HepG2 (cell line): ENCODE results near the gene ZIC4. TPM values are rescaled to one million over a fixed set of nuclear protein-coding genes. Genes with fewer than 3 reads are reported as not detected.

Experiments
- ATAC-seq: fragments of 200-7000 bp; cut with Tn5 transposase; 3 replicates; pipeline ENCODE4 v1.9.1; 2020; ENCODE audit warnings: mild to moderate bottlenecking, moderate library complexity
- BruUV-seq: library from RNA; stranded (reverse); fragments of 400-500 nt; replicated peaks from 2 replicates; lab custom pipeline; 2021; lab: Mats Ljungman, UMichigan
- CTCF ChIA-PET: fragments of 300-600 bp; formaldehyde crosslinking; extraction: SDS; loops from one replicate; lab custom pipeline; 2021; ENCODE audit warnings: low total read pairs, inconsistent platforms, low intra/inter-chr PET ratio; lab: Yijun Ruan, JAX
- POLR2A ChIA-PET: fragments of 350-600 bp; sonication (Branson Sonifier 250); formaldehyde crosslinking; loops from one replicate; lab custom pipeline; 2020; ENCODE audit warnings: antibody characterized with exemption, inconsistent platforms; lab: Yijun Ruan, JAX
- DNase-seq: peaks from one replicate; pipeline ENCODE4 v3.0.0-alpha.2; 2015; ENCODE audit warnings: low spot score
- FAIRE-seq: peaks from 3 replicates; lab custom pipeline; 2011; peaks lifted over from hg19 to GRCh38; lab: Jason Lieb, UNC
- H2AFZ ChIP-seq: one replicate; pipeline ENCODE4 v1.6.1; 2011; ENCODE audit warnings: low read length, inconsistent platforms
- H3K27ac ChIP-seq: fragments of 300-600 bp; 3 replicates; pipeline ENCODE4 v1.8.0; 2011; ENCODE audit warnings: mixed run types, mild to moderate bottlenecking, mixed read lengths, low read length, inconsistent platforms; ENCODE audit not compliant: insufficient read depth; ENCODE audit errors: extremely low read length
- H3K27me3 ChIP-seq, 2 experiments: fragments of 200-600 bp in 1 of 2; 2 replicates in 1 of 2; 3 replicates in 1 of 2; pipeline versions ENCODE4 v1.6.0 to v1.8.0; 2011; ENCODE audit warnings: low read length in 2 of 2, mild to moderate bottlenecking in 2 of 2, moderate library complexity in 2 of 2, inconsistent platforms in 1 of 2; ENCODE audit not compliant: insufficient read depth in 2 of 2, control insufficient read depth in 1 of 2
- H3K36me3 ChIP-seq, 2 experiments: fragments of 200-600 bp in 1 of 2; replicated peaks in 1 of 2; 2 replicates in 1 of 2; 3 replicates in 1 of 2; pipeline versions ENCODE4 v1.5.1 to v1.8.0; 2011; ENCODE audit warnings: low read length in 2 of 2, inconsistent platforms in 1 of 2; ENCODE audit not compliant: insufficient read depth in 2 of 2, control insufficient read depth in 1 of 2
- H3K4me1 ChIP-seq: 2 replicates; pipeline ENCODE4 v1.5.1; 2012; ENCODE audit warnings: low read length, inconsistent platforms; ENCODE audit not compliant: insufficient read depth
- H3K4me2 ChIP-seq: 2 replicates; pipeline ENCODE4 v1.6.0; 2011; ENCODE audit warnings: low read depth, low read length, inconsistent platforms
- H3K4me3 ChIP-seq, 3 experiments: fragments of 200-600 bp in 1 of 3; sonication (generic), shearing (Covaris generic) in 1 of 3; replicated peaks in 1 of 3; 2 replicates each; pipeline ENCODE4 v1.5.1; 2011 to 2016; ENCODE audit warnings: low read length in 3 of 3, inconsistent platforms in 2 of 3, low read depth in 2 of 3, mild to moderate bottlenecking in 2 of 3, control low read depth in 1 of 3, mixed read lengths in 1 of 3; ENCODE audit not compliant: insufficient read depth in 1 of 3
- H3K79me2 ChIP-seq: one replicate; pipeline ENCODE4 v1.6.1; 2011; ENCODE audit warnings: low read length, inconsistent platforms; ENCODE audit not compliant: insufficient read depth
- H3K9ac ChIP-seq: 2 replicates; pipeline ENCODE4 v1.6.0; 2011; ENCODE audit warnings: mild to moderate bottlenecking, low read depth, low read length, inconsistent platforms; ENCODE audit not compliant: insufficient read depth
- H3K9me3 ChIP-seq: 2 replicates; pipeline ENCODE4 v1.5.1; 2012; ENCODE audit warnings: mild to moderate bottlenecking, low read length
- H4K20me1 ChIP-seq: 2 replicates; pipeline ENCODE4 v1.6.0; 2011; ENCODE audit warnings: inconsistent platforms, mild to moderate bottlenecking, low read length, moderate library complexity; ENCODE audit not compliant: insufficient read depth
- FOXA3 ChIP-seq: IDR thresholded peaks from 2 replicates; pipeline ENCODE4 v1.6.1; 2016; ENCODE audit warnings: missing genetic modification reagents, missing compliant biosample characterization
- GMEB1 ChIP-seq: sonication (generic); formaldehyde crosslinking; IDR thresholded peaks from 2 replicates; pipeline ENCODE4 v1.5.1; 2020; ENCODE audit warnings: missing genetic modification reagents, mild to moderate bottlenecking, borderline replicate concordance
- KDM1A ChIP-seq: IDR thresholded peaks from 2 replicates; pipeline ENCODE4 v1.6.1; 2016; ENCODE audit warnings: missing compliant biosample characterization
- MXD4 ChIP-seq: IDR thresholded peaks from 2 replicates; pipeline ENCODE4 v1.6.1; 2016; ENCODE audit warnings: mild to moderate bottlenecking, missing biosample characterization, missing genetic modification reagents
- WGBS: methylation state at CpG from one replicate; pipeline ENCODE4 v1.1.6; 2017; ENCODE audit warnings: low lambda C conversion rate; 5-methylcytosine and 5-hydroxymethylcytosine counted together
- in situ Hi-C: cut with HindIII; loops from 2 replicates; pipeline ENCODE4 v1.10.0; 2017; ENCODE audit warnings: low pct_unique_long_range_greater_than_20kb; ENCODE audit not compliant: extremely low pct_ligation_motif_present
- intact Hi-C: fragments of 100-400 bp; cut with micrococcal nuclease; formaldehyde crosslinking; loops from one replicate; pipeline ENCODE4 v1.10.0; 2022; ENCODE audit not compliant: unreplicated experiment
- polyA plus RNA-seq, 8 experiments: library from polyadenylated mRNA; depleted of rRNA in 3 of 8; stranded (reverse) in 7 of 8; unstranded in 1 of 8; fragments of >200 nt; fragmentation: Illumina TruSeq in 4 of 8; extraction: Trizol in 4 of 8; gene quantifications; 2 replicates each; pipeline versions ENCODE4 v1.2.1 to v1.2.3, GENCODE V29; 2011 to 2016; ENCODE audit warnings: low read depth in 4 of 8, missing spikeins in 1 of 8, mixed read lengths in 1 of 8; ENCODE audit not compliant: insufficient read depth in 1 of 8
- total RNA-seq, 5 experiments: library from RNA; depleted of rRNA; stranded (reverse); fragments of >200 nt; fragmentation: Illumina TruSeq; extraction: Trizol; gene quantifications; 2 replicates each; pipeline ENCODE4 v1.2.3, GENCODE V29; 2016; ENCODE audit warnings: low read depth in 1 of 5

ZIC4 gene
- total and polyA plus RNA-seq, 2 of the 13 experiments (the other 11 are each of a cell fraction or from before 2014, with no cell fraction given): not detected

DNA sequence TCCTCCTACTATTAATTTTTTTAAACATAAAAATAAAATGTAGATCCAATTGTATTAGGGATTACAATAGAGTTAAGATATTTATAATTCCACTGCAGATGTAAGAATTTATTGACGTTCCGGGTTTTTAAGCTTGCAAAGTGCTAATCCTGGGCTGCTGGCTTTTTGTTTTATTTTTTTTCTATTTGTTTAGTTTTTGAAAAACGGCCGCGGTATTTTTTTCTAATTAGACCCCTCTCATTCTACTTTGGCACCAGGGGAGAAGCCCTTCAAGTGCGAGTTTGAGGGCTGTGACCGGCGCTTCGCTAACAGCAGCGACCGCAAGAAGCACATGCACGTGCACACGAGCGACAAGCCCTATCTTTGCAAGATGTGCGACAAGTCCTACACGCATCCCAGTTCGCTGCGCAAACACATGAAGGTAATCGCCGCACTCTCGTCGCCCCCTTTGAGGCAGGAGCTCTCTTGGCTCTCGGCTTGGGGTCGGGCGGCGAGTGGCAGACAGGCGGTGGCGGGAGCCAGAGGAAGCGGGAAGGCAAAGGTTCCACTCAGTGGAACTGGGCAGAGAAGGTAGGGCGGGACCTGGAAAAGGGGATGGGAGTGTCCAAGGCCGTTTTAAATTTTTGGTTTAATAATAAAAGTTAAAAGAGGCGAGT, 6.0 kb upstream of the ZIC4 start:
- Histone ChIP-seq H3K9me3 (no peaks in the 10 kb centered on the region), H2AFZ (no peak overlapping the region), H3K4me3 (no peak overlapping the region), H4K20me1 (no peaks in the 10 kb centered on the region), H3K4me1 (no peaks in the 10 kb centered on the region), H3K27me3 (peaks cover 0 to 10% of the 10 kb centered on the region in 2 experiments; a peak in 3 of 5 replicates), H3K27ac (no peak overlapping the region), H3K36me3 (no peaks in the 10 kb centered on the region), H3K9ac (no peak overlapping the region), H3K79me2 (no peaks in the 10 kb centered on the region), H3K4me2 (no peak overlapping the region)
- no peak for TF ChIP-seq FOXA3
- no peak for TF ChIP-seq KDM1A (CRISPR knock-in tag)
- no peak for FAIRE-seq
- ChIA-PET POLR2A (no interaction called here), CTCF (no interaction called here)
- intact Hi-C loops: no loop called here
- no TSS peak for BruUV-seq
- 61% methylated on average over 32 of the region's 32 CpGs for WGBS
- in situ Hi-C loops: no loop called here
- no peak for ATAC-seq
- no peak for DNase-seq

GRCh38 chr3:147411815-147412241, 5.5 kb upstream of the ZIC4 start:
- DNase-seq (no peak), ATAC-seq (no peak), FAIRE-seq (no peak)
- WGBS: 39% methylated on average over 20 of the region's 20 CpGs
- Histone ChIP-seq H3K79me2 (no peaks in the 10 kb centered on the region), H2AFZ (no peak overlapping the region), H3K27me3 (peaks cover 0 to 15% of the 10 kb centered on the region in 2 experiments; a peak in 4 of 5 replicates), H3K9ac (no peak overlapping the region), H3K36me3 (no peaks in the 10 kb centered on the region), H3K4me3 (no peak overlapping the region), H3K9me3 (no peaks in the 10 kb centered on the region), H3K4me2 (no peak overlapping the region), H4K20me1 (no peaks in the 10 kb centered on the region), H3K4me1 (no peaks in the 10 kb centered on the region), H3K27ac (no peak overlapping the region)
- TF ChIP-seq GMEB1 (CRISPR knock-in tag) (no peak), MXD4 (CRISPR knock-in tag) (no peak)
- intact Hi-C loops: no loop called here
- in situ Hi-C loops: no loop called here
- ChIA-PET CTCF (no interaction called here), POLR2A (no interaction called here)
- BruUV-seq: no TSS peak
